HepG2 (cell line): ENCODE results near the gene NUDT14. TPM values are rescaled to one million over a fixed set of nuclear protein-coding genes. Genes with fewer than 3 reads are reported as not detected.

Source experiments
- ATAC-seq: fragments of 200-7000 bp; cut with Tn5 transposase; 3 replicates; pipeline ENCODE4 v1.9.1; 2020; ENCODE audit warnings: mild to moderate bottlenecking, moderate library complexity
- BruUV-seq: library from RNA; stranded (reverse); fragments of 400-500 nt; replicated peaks from 2 replicates; lab custom pipeline; 2021; lab: Mats Ljungman, UMichigan
- CTCF ChIA-PET: fragments of 300-600 bp; formaldehyde crosslinking; extraction: SDS; loops from one replicate; lab custom pipeline; 2021; ENCODE audit warnings: low total read pairs, inconsistent platforms, low intra/inter-chr PET ratio; lab: Yijun Ruan, JAX
- POLR2A ChIA-PET: fragments of 350-600 bp; sonication (Branson Sonifier 250); formaldehyde crosslinking; loops from one replicate; lab custom pipeline; 2020; ENCODE audit warnings: antibody characterized with exemption, inconsistent platforms; lab: Yijun Ruan, JAX
- DNase-seq: peaks from one replicate; pipeline ENCODE4 v3.0.0-alpha.2; 2015; ENCODE audit warnings: low spot score
- FAIRE-seq: peaks from 3 replicates; lab custom pipeline; 2011; peaks lifted over from hg19 to GRCh38; lab: Jason Lieb, UNC
- H2AFZ ChIP-seq: one replicate; pipeline ENCODE4 v1.6.1; 2011; ENCODE audit warnings: low read length, inconsistent platforms
- H3K27ac ChIP-seq: fragments of 300-600 bp; 3 replicates; pipeline ENCODE4 v1.8.0; 2011; ENCODE audit warnings: mixed run types, mild to moderate bottlenecking, mixed read lengths, low read length, inconsistent platforms; ENCODE audit not compliant: insufficient read depth; ENCODE audit errors: extremely low read length
- H3K27me3 ChIP-seq, 2 experiments: fragments of 200-600 bp in 1 of 2; 2 replicates in 1 of 2; 3 replicates in 1 of 2; pipeline versions ENCODE4 v1.6.0 to v1.8.0; 2011; ENCODE audit warnings: low read length in 2 of 2, mild to moderate bottlenecking in 2 of 2, moderate library complexity in 2 of 2, inconsistent platforms in 1 of 2; ENCODE audit not compliant: insufficient read depth in 2 of 2, control insufficient read depth in 1 of 2
- H3K36me3 ChIP-seq, 2 experiments: fragments of 200-600 bp in 1 of 2; replicated peaks in 1 of 2; 2 replicates in 1 of 2; 3 replicates in 1 of 2; pipeline versions ENCODE4 v1.5.1 to v1.8.0; 2011; ENCODE audit warnings: low read length in 2 of 2, inconsistent platforms in 1 of 2; ENCODE audit not compliant: insufficient read depth in 2 of 2, control insufficient read depth in 1 of 2
- H3K4me1 ChIP-seq: 2 replicates; pipeline ENCODE4 v1.5.1; 2012; ENCODE audit warnings: low read length, inconsistent platforms; ENCODE audit not compliant: insufficient read depth
- H3K4me2 ChIP-seq: 2 replicates; pipeline ENCODE4 v1.6.0; 2011; ENCODE audit warnings: low read depth, low read length, inconsistent platforms
- H3K4me3 ChIP-seq, 3 experiments: fragments of 200-600 bp in 1 of 3; sonication (generic), shearing (Covaris generic) in 1 of 3; replicated peaks in 1 of 3; 2 replicates each; pipeline ENCODE4 v1.5.1; 2011 to 2016; ENCODE audit warnings: low read length in 3 of 3, inconsistent platforms in 2 of 3, low read depth in 2 of 3, mild to moderate bottlenecking in 2 of 3, control low read depth in 1 of 3, mixed read lengths in 1 of 3; ENCODE audit not compliant: insufficient read depth in 1 of 3
- H3K79me2 ChIP-seq: one replicate; pipeline ENCODE4 v1.6.1; 2011; ENCODE audit warnings: low read length, inconsistent platforms; ENCODE audit not compliant: insufficient read depth
- H3K9ac ChIP-seq: 2 replicates; pipeline ENCODE4 v1.6.0; 2011; ENCODE audit warnings: mild to moderate bottlenecking, low read depth, low read length, inconsistent platforms; ENCODE audit not compliant: insufficient read depth
- H3K9me3 ChIP-seq: 2 replicates; pipeline ENCODE4 v1.5.1; 2012; ENCODE audit warnings: mild to moderate bottlenecking, low read length
- H4K20me1 ChIP-seq: 2 replicates; pipeline ENCODE4 v1.6.0; 2011; ENCODE audit warnings: inconsistent platforms, mild to moderate bottlenecking, low read length, moderate library complexity; ENCODE audit not compliant: insufficient read depth
- CENPT ChIP-seq: sonication (generic); formaldehyde crosslinking; IDR thresholded peaks from 2 replicates; pipeline ENCODE4 v1.8.0; 2022; ENCODE audit warnings: low read depth, mild to moderate bottlenecking, moderate library complexity, missing genetic modification reagents
- DMAP1 ChIP-seq: IDR thresholded peaks from 2 replicates; pipeline ENCODE4 v1.6.1; 2016
- ELF3 ChIP-seq: IDR thresholded peaks from 2 replicates; pipeline ENCODE4 v1.6.1; 2016; ENCODE audit warnings: missing genetic modification reagents, missing compliant biosample characterization
- ETV5 ChIP-seq: IDR thresholded peaks from 2 replicates; pipeline ENCODE4 v1.6.1; 2018; ENCODE audit warnings: missing biosample characterization, missing genetic modification reagents, inconsistent platforms, borderline replicate concordance
- HMGA1 ChIP-seq: sonication (generic); formaldehyde crosslinking; conservative IDR thresholded peaks from 2 replicates; pipeline ENCODE4 v1.4.0; 2020; ENCODE audit warnings: missing genetic modification reagents
- IRF2 ChIP-seq: IDR thresholded peaks from 2 replicates; pipeline ENCODE4 v1.6.1; 2018; ENCODE audit warnings: missing genetic modification reagents, missing compliant biosample characterization
- JUND ChIP-seq: sonication (generic); formaldehyde crosslinking; IDR thresholded peaks from 2 replicates; pipeline ENCODE4 v1.8.0; 2022; ENCODE audit warnings: mild to moderate bottlenecking, missing genetic modification reagents
- NCOA2 ChIP-seq: sonication (generic); formaldehyde crosslinking; IDR thresholded peaks from 2 replicates; pipeline ENCODE4 v1.8.0; 2022; ENCODE audit warnings: inconsistent platforms
- SOX6 ChIP-seq, 2 experiments: fragments of 450-650 bp in 1 of 2; sonication (generic) in 1 of 2; formaldehyde crosslinking in 1 of 2; IDR thresholded peaks; 2 replicates each; pipeline versions ENCODE4 v1.4.0 to v1.6.1; 2017 to 2020; ENCODE audit warnings: antibody characterized with exemption in 1 of 2, mild to moderate bottlenecking in 1 of 2, missing genetic modification reagents in 1 of 2
- ZBTB20 ChIP-seq: sonication (generic); formaldehyde crosslinking; IDR thresholded peaks from 2 replicates; pipeline ENCODE4 v1.8.1; 2023; ENCODE audit warnings: missing genetic modification reagents, low read depth, mild to moderate bottlenecking, borderline replicate concordance
- ZNF24 ChIP-seq: fragments of 450-650 bp; IDR thresholded peaks from 2 replicates; pipeline ENCODE4 v1.6.1; 2017; ENCODE audit warnings: antibody characterized with exemption, mild to moderate bottlenecking
- ZNF383 ChIP-seq: sonication (generic); formaldehyde crosslinking; IDR thresholded peaks from 2 replicates; pipeline ENCODE4 v1.4.0; 2020; ENCODE audit warnings: missing genetic modification reagents, mild to moderate bottlenecking, borderline replicate concordance
- WGBS: methylation state at CpG from one replicate; pipeline ENCODE4 v1.1.6; 2017; ENCODE audit warnings: low lambda C conversion rate; 5-methylcytosine and 5-hydroxymethylcytosine counted together
- in situ Hi-C: cut with HindIII; loops from 2 replicates; pipeline ENCODE4 v1.10.0; 2017; ENCODE audit warnings: low pct_unique_long_range_greater_than_20kb; ENCODE audit not compliant: extremely low pct_ligation_motif_present
- intact Hi-C: fragments of 100-400 bp; cut with micrococcal nuclease; formaldehyde crosslinking; loops from one replicate; pipeline ENCODE4 v1.10.0; 2022; ENCODE audit not compliant: unreplicated experiment
- polyA plus RNA-seq, 8 experiments: library from polyadenylated mRNA; depleted of rRNA in 3 of 8; stranded (reverse) in 7 of 8; unstranded in 1 of 8; fragments of >200 nt; fragmentation: Illumina TruSeq in 4 of 8; extraction: Trizol in 4 of 8; gene quantifications; 2 replicates each; pipeline versions ENCODE4 v1.2.1 to v1.2.3, GENCODE V29; 2011 to 2016; ENCODE audit warnings: low read depth in 4 of 8, missing spikeins in 1 of 8, mixed read lengths in 1 of 8; ENCODE audit not compliant: insufficient read depth in 1 of 8
- total RNA-seq, 5 experiments: library from RNA; depleted of rRNA; stranded (reverse); fragments of >200 nt; fragmentation: Illumina TruSeq; extraction: Trizol; gene quantifications; 2 replicates each; pipeline ENCODE4 v1.2.3, GENCODE V29; 2016; ENCODE audit warnings: low read depth in 1 of 5
- TF ChIP-seq, protein P1 (sequence below): IDR thresholded peaks from 2 replicates; pipeline ENCODE4 v1.6.1; 2012; ENCODE audit warnings: inconsistent platforms
- TF ChIP-seq, protein P2 (sequence below): fragments of 450-650 bp; IDR thresholded peaks from 2 replicates; pipeline ENCODE4 v1.6.1; 2017
- TF ChIP-seq, protein P3 (sequence below): IDR thresholded peaks from 2 replicates; pipeline ENCODE4 v1.6.1; 2016; ENCODE audit warnings: low read depth
- TF ChIP-seq, protein P4 (sequence below): sonication (generic); formaldehyde crosslinking; IDR thresholded peaks from 2 replicates; pipeline ENCODE4 v1.4.0; 2020; ENCODE audit warnings: missing genetic modification reagents
- TF ChIP-seq, protein P5 (sequence below): sonication (generic); formaldehyde crosslinking; IDR thresholded peaks from 2 replicates; pipeline ENCODE4 v1.4.0; 2020; ENCODE audit warnings: missing genetic modification reagents

Gene NUDT14
- total and polyA plus RNA-seq, 2 of the 13 experiments (the other 11 are each of a cell fraction or from before 2014, with no cell fraction given): 5.8 to 6.1 TPM

DNA sequence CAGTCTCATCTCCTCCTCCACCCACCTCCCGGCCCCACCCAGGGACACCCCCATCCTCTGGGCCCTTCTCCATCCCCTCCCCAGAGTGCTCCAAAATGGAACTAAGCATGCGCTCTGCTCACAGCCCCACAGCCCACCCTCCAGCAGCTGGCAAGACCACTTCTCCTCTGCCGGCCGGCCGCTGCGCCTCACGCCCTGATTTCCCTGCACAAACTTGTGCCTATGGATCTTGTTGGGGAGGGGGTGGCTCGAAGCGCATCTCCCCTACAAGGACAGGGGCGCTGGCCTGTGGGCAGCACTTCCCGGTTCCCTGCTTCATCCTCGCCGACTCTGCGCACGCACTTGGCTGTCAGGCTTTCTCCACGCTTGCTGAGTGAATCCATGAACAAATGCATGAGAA, 19.5 kb upstream of the NUDT14 start:
- Histone ChIP-seq H3K36me3 (no peaks in the 10 kb centered on the region), H3K27me3 (peaks cover 15 to 66% of the 10 kb centered on the region in 2 experiments), H3K9ac (no peak overlapping the region), H2AFZ (no peak overlapping the region), H3K27ac (no peak overlapping the region), H3K4me1 (peaks cover 50% of the 10 kb centered on the region), H4K20me1 (no peaks in the 10 kb centered on the region), H3K9me3 (no peaks in the 10 kb centered on the region), H3K4me2 (no peak overlapping the region), H3K4me3 (no peak overlapping the region), H3K79me2 (no peaks in the 10 kb centered on the region)
- no peak for DNase-seq
- no peak for ATAC-seq
- ChIA-PET POLR2A (no interaction called here), CTCF (interaction anchor here (1.7 kb wide), 1 partner anchor 151 kb away, joined by 7 read pairs; no protein-coding TSS in a partner anchor)
- intact Hi-C loops: no loop called here
- BruUV-seq: no TSS peak
- in situ Hi-C loops: loop anchor here (5.0 kb wide), 1 partner anchor 82 kb away; no protein-coding TSS in a partner anchor
- 62% methylated on average over 14 of the region's 16 CpGs for WGBS
- FAIRE-seq: no peak
- TF ChIP-seq ZBTB20 (CRISPR knock-in tag) (no peak), CENPT (CRISPR knock-in tag) (no peak), ZNF383 (CRISPR knock-in tag) (no peak), ZNF24 (no peak), ELF3 (no peak), DMAP1 (CRISPR knock-in tag) (no peak), JUND (no peak), ETV5 (CRISPR knock-in tag) (no peak), SOX6 (IDR thresholded peaks at IDR 0.05) (no peak), SOX6 (CRISPR knock-in tag; IDR thresholded peaks at IDR 0.05) (no peak), IRF2 (no peak), NCOA2 (CRISPR knock-in tag) (no peak), HMGA1 (CRISPR knock-in tag) (no peak)
- TF ChIP-seq, protein P1, sequence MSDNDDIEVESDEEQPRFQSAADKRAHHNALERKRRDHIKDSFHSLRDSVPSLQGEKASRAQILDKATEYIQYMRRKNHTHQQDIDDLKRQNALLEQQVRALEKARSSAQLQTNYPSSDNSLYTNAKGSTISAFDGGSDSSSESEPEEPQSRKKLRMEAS: no peak
- TF ChIP-seq, protein P2, sequence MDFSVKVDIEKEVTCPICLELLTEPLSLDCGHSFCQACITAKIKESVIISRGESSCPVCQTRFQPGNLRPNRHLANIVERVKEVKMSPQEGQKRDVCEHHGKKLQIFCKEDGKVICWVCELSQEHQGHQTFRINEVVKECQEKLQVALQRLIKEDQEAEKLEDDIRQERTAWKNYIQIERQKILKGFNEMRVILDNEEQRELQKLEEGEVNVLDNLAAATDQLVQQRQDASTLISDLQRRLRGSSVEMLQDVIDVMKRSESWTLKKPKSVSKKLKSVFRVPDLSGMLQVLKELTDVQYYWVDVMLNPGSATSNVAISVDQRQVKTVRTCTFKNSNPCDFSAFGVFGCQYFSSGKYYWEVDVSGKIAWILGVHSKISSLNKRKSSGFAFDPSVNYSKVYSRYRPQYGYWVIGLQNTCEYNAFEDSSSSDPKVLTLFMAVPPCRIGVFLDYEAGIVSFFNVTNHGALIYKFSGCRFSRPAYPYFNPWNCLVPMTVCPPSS: no peak
- TF ChIP-seq, protein P3, sequence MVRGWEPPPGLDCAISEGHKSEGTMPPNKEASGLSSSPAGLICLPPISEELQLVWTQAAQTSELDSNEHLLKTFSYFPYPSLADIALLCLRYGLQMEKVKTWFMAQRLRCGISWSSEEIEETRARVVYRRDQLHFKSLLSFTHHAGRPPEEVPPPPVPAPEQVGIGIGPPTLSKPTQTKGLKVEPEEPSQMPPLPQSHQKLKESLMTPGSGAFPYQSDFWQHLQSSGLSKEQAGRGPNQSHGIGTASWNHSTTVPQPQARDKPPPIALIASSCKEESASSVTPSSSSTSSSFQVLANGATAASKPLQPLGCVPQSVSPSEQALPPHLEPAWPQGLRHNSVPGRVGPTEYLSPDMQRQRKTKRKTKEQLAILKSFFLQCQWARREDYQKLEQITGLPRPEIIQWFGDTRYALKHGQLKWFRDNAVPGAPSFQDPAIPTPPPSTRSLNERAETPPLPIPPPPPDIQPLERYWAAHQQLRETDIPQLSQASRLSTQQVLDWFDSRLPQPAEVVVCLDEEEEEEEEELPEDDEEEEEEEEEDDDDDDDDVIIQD: no peak
- TF ChIP-seq, protein P4, sequence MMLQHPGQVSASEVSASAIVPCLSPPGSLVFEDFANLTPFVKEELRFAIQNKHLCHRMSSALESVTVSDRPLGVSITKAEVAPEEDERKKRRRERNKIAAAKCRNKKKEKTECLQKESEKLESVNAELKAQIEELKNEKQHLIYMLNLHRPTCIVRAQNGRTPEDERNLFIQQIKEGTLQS (CRISPR knock-in tag): no peak
- TF ChIP-seq, protein P5, sequence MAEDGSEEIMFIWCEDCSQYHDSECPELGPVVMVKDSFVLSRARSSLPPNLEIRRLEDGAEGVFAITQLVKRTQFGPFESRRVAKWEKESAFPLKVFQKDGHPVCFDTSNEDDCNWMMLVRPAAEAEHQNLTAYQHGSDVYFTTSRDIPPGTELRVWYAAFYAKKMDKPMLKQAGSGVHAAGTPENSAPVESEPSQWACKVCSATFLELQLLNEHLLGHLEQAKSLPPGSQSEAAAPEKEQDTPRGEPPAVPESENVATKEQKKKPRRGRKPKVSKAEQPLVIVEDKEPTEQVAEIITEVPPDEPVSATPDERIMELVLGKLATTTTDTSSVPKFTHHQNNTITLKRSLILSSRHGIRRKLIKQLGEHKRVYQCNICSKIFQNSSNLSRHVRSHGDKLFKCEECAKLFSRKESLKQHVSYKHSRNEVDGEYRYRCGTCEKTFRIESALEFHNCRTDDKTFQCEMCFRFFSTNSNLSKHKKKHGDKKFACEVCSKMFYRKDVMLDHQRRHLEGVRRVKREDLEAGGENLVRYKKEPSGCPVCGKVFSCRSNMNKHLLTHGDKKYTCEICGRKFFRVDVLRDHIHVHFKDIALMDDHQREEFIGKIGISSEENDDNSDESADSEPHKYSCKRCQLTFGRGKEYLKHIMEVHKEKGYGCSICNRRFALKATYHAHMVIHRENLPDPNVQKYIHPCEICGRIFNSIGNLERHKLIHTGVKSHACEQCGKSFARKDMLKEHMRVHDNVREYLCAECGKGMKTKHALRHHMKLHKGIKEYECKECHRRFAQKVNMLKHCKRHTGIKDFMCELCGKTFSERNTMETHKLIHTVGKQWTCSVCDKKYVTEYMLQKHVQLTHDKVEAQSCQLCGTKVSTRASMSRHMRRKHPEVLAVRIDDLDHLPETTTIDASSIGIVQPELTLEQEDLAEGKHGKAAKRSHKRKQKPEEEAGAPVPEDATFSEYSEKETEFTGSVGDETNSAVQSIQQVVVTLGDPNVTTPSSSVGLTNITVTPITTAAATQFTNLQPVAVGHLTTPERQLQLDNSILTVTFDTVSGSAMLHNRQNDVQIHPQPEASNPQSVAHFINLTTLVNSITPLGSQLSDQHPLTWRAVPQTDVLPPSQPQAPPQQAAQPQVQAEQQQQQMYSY (CRISPR knock-in tag): no peak
